H9 (cell line): Measurements from ENCODE around the gene ABLIM3. TPM values are rescaled to one million over a fixed set of nuclear protein-coding genes. Genes with fewer than 3 reads are reported as not detected.

Experiments
- DNase-seq: peaks from one replicate; pipeline ENCODE4 v3.0.0-alpha.2; 2017
- H2AFZ ChIP-seq: one replicate; pipeline ENCODE4 v1.6.1; 2013; ENCODE audit warnings: mild to moderate bottlenecking, low read length, control low read depth, moderate library complexity
- H2AK5ac ChIP-seq: 2 replicates; pipeline ENCODE4 v1.6.1; 2013; ENCODE audit warnings: low read length, control low read depth, mixed read lengths; ENCODE audit not compliant: insufficient read length
- H2BK120ac ChIP-seq: one replicate; pipeline ENCODE4 v1.6.1; 2013; ENCODE audit warnings: low read depth, mild to moderate bottlenecking, low read length, control low read depth, inconsistent platforms; ENCODE audit not compliant: poor library complexity, severe bottlenecking
- H2BK12ac ChIP-seq: 2 replicates; pipeline ENCODE4 v1.6.1; 2013; ENCODE audit warnings: low read length, control low read depth, mixed read lengths, low read depth; ENCODE audit not compliant: insufficient read length
- H2BK15ac ChIP-seq: 2 replicates; pipeline ENCODE4 v1.6.1; 2013; ENCODE audit warnings: low read depth, low read length, control low read depth
- H2BK20ac ChIP-seq: one replicate; pipeline ENCODE4 v1.6.1; 2013; ENCODE audit warnings: low read depth, mild to moderate bottlenecking, low read length, control low read depth, inconsistent platforms; ENCODE audit not compliant: poor library complexity, severe bottlenecking
- H2BK5ac ChIP-seq: 2 replicates; pipeline ENCODE4 v1.6.1; 2013; ENCODE audit warnings: low read length, control low read depth, mixed read lengths; ENCODE audit not compliant: insufficient read length
- H3K14ac ChIP-seq: 2 replicates; pipeline ENCODE4 v1.6.1; 2013; ENCODE audit warnings: low read length, control low read depth; ENCODE audit not compliant: insufficient read depth
- H3K18ac ChIP-seq: 2 replicates; pipeline ENCODE4 v1.6.1; 2013; ENCODE audit warnings: low read depth, mild to moderate bottlenecking, mixed read lengths, low read length, control low read depth; ENCODE audit not compliant: insufficient read length
- H3K23ac ChIP-seq: 2 replicates; pipeline ENCODE4 v1.6.1; 2013; ENCODE audit warnings: low read length, control low read depth, mixed read lengths, low read depth; ENCODE audit not compliant: insufficient read length
- H3K23me2 ChIP-seq: 2 replicates; pipeline ENCODE4 v1.6.1; 2013; ENCODE audit warnings: low read depth, mild to moderate bottlenecking, mixed read lengths, low read length, control low read depth; ENCODE audit not compliant: insufficient read length, poor library complexity, severe bottlenecking
- H3K27ac ChIP-seq: 2 replicates; pipeline ENCODE4 v1.5.1; 2013; ENCODE audit warnings: low read length, control low read depth, mixed read lengths, low read depth; ENCODE audit not compliant: insufficient read length
- H3K27me3 ChIP-seq: 2 replicates; pipeline ENCODE4 v1.6.1; 2013; ENCODE audit warnings: low read length, control low read depth, inconsistent platforms; ENCODE audit not compliant: insufficient read depth
- H3K4ac ChIP-seq: 2 replicates; pipeline ENCODE4 v1.6.1; 2013; ENCODE audit warnings: low read depth, mild to moderate bottlenecking, control low read depth, inconsistent platforms, low read length, moderate library complexity
- H3K4me1 ChIP-seq: 2 replicates; pipeline ENCODE4 v1.6.1; 2013; ENCODE audit warnings: low read length, control low read depth, inconsistent platforms; ENCODE audit not compliant: insufficient read depth
- H3K4me2 ChIP-seq: 2 replicates; pipeline ENCODE4 v1.6.1; 2013; ENCODE audit warnings: low read length, control low read depth, mixed read lengths; ENCODE audit not compliant: insufficient read length, insufficient read depth
- H3K56ac ChIP-seq: 2 replicates; pipeline ENCODE4 v1.6.1; 2013; ENCODE audit warnings: low read depth, mild to moderate bottlenecking, mixed read lengths, low read length, control low read depth; ENCODE audit not compliant: insufficient read length
- H3K79me1 ChIP-seq: 2 replicates; pipeline ENCODE4 v1.6.1; 2013; ENCODE audit warnings: low read depth, mild to moderate bottlenecking, moderate library complexity, low read length, control low read depth, inconsistent platforms; ENCODE audit not compliant: insufficient read depth, poor library complexity, severe bottlenecking
- H3K79me2 ChIP-seq: 2 replicates; pipeline ENCODE4 v1.6.1; 2013; ENCODE audit warnings: low read length, control low read depth, inconsistent platforms; ENCODE audit not compliant: insufficient read depth
- H3K9ac ChIP-seq: 2 replicates; pipeline ENCODE4 v1.6.1; 2013; ENCODE audit warnings: low read length, control low read depth, mixed read lengths; ENCODE audit not compliant: insufficient read length; ENCODE audit errors: extremely low read depth
- H3K9me3 ChIP-seq: one replicate; pipeline ENCODE4 v1.6.1; 2013; ENCODE audit warnings: low read depth, low read length, inconsistent platforms; ENCODE audit not compliant: control insufficient read depth
- H3T11ph ChIP-seq: one replicate; pipeline ENCODE4 v1.6.1; 2013; ENCODE audit warnings: mild to moderate bottlenecking, low read length, control low read depth, inconsistent platforms
- H4K20me1 ChIP-seq: one replicate; pipeline ENCODE4 v1.6.1; 2013; ENCODE audit not compliant: control insufficient read depth, insufficient read length, insufficient read depth
- H4K5ac ChIP-seq: 2 replicates; pipeline ENCODE4 v1.6.1; 2013; ENCODE audit warnings: low read depth, mild to moderate bottlenecking, mixed read lengths, low read length, control low read depth; ENCODE audit not compliant: insufficient read length
- H4K8ac ChIP-seq: replicated peaks from 2 replicates; pipeline ENCODE4 v1.6.1; 2013; ENCODE audit warnings: low read length, control low read depth, mixed read lengths, low read depth; ENCODE audit not compliant: insufficient read length
- H4K91ac ChIP-seq: 2 replicates; pipeline ENCODE4 v1.6.1; 2013; ENCODE audit warnings: low read depth, mild to moderate bottlenecking, moderate library complexity, mixed read lengths, low read length, control low read depth; ENCODE audit not compliant: insufficient read length
- H3K27ac Mint-ChIP-seq, 3 experiments: 2 replicates in 2 of 3; 3 replicates in 1 of 3; pipeline ENCODE4 v1.8.0; 2020 to 2021; ENCODE audit warnings: mixed read lengths in 3 of 3, mild to moderate bottlenecking in 1 of 3, moderate library complexity in 1 of 3
- H3K27me3 Mint-ChIP-seq: 2 replicates; pipeline ENCODE4 v1.8.0; 2021; ENCODE audit warnings: low read depth, mild to moderate bottlenecking, moderate library complexity, mixed read lengths
- H3K36me3 Mint-ChIP-seq, 3 experiments: 2 replicates in 2 of 3; 3 replicates in 1 of 3; pipeline ENCODE4 v1.8.0; 2020 to 2021; ENCODE audit warnings: low read depth in 3 of 3, mixed read lengths in 3 of 3; ENCODE audit not compliant: insufficient read depth in 1 of 3
- H3K4me1 Mint-ChIP-seq, 2 experiments: 2 replicates each; pipeline ENCODE4 v1.8.0; 2020; ENCODE audit warnings: mixed read lengths in 2 of 2
- H3K4me3 Mint-ChIP-seq, 2 experiments: 2 replicates in 1 of 2; 3 replicates in 1 of 2; pipeline ENCODE4 v1.8.0; 2020 to 2021; ENCODE audit warnings: mild to moderate bottlenecking in 2 of 2, mixed read lengths in 2 of 2, moderate library complexity in 1 of 2
- H3K9me3 Mint-ChIP-seq, 2 experiments: 2 replicates in 1 of 2; 3 replicates in 1 of 2; pipeline ENCODE4 v1.8.0; 2020; ENCODE audit warnings: mild to moderate bottlenecking in 2 of 2, mixed read lengths in 2 of 2, moderate library complexity in 1 of 2
- WGBS: extraction: QIAGEN DNeasy Blood & Tissue Kit; methylation state at CpG from one replicate; pipeline ENCODE4 v1.1.7; 2013; ENCODE audit warnings: missing lambda C conversion rate, low lambda C conversion rate, mixed read lengths; ENCODE audit not compliant: insufficient read length; ENCODE audit errors: extremely low coverage; 5-methylcytosine and 5-hydroxymethylcytosine counted together
- total RNA-seq: library from RNA; stranded (reverse); gene quantifications from 2 replicates; pipeline ENCODE4 v1.2.1, GENCODE V29; 2021
- TF ChIP-seq, protein P1 (sequence below): fragments of 200-600 bp; sonication (generic); conservative IDR thresholded peaks from 3 replicates; pipeline ENCODE4 v1.8.0; 2021; ENCODE audit warnings: antibody characterized with exemption, mild to moderate bottlenecking

The ABLIM3 gene
- total RNA-seq, 1 experiment from 2014 or later: 0.20 TPM

DNA sequence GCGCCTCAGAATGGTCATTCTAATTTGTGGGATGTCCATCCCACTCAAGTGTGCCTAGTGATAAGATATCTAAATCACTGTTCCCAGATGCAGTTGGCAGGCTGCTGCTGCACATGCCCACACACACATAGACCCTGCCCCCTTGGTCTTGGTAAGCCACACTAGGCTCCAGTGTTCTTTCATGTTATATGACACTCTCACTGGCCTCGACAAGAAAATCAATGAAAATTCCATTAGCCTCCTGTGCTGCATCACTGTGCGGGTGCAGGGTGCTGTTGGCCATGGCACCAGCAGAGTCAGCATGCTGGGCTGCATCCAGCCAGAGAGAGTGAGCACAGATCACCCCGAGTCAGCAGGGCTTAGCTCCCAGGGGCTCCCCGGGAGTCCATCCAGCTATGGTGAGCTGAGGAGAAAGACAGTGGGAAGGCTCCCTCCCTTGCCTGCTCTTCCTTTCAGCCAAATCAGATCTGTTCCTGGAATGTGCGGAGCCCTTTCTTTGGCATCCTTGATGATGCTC, 59.9 kb downstream of the ABLIM3 start:
- no peak overlapping the region for H3K18ac ChIP-seq
- no peak overlapping the region for H3K4me2 ChIP-seq
- H3K4ac ChIP-seq: no peak overlapping the region
- no peak overlapping the region for H4K5ac ChIP-seq
- no peak overlapping the region for H4K91ac ChIP-seq
- no peak overlapping the region for H3K9ac ChIP-seq
- no peak overlapping the region for H2AK5ac ChIP-seq
- no peak overlapping the region for H3K14ac ChIP-seq
- no peaks in the 10 kb centered on the region for H3K4me1 ChIP-seq
- no peaks in the 10 kb centered on the region for H3K79me2 ChIP-seq
- no peak overlapping the region for H2BK12ac ChIP-seq
- no peak overlapping the region for H3K23ac ChIP-seq
- H2BK15ac ChIP-seq: no peak overlapping the region
- no peak overlapping the region for H3K56ac ChIP-seq
- no CpG with 5 or more reads among the region's 6 CpGs for WGBS
- no peaks in the 10 kb centered on the region for H4K20me1 ChIP-seq
- H3K79me1 ChIP-seq: no peaks in the 10 kb centered on the region
- H3K9me3 Mint-ChIP-seq: no peaks in the 10 kb centered on the region; a peak in 1 of 5 replicates
- H2AFZ ChIP-seq: no peak overlapping the region
- no peak overlapping the region for H3K4me3 Mint-ChIP-seq
- no peak overlapping the region for H3K27ac Mint-ChIP-seq
- no peaks in the 10 kb centered on the region for H3K23me2 ChIP-seq
- H3K27ac ChIP-seq: no peak overlapping the region
- no peaks in the 10 kb centered on the region for H3K9me3 ChIP-seq
- no peaks in the 10 kb centered on the region for H3K27me3 Mint-ChIP-seq
- no peak overlapping the region for H3T11ph ChIP-seq
- H3K27me3 ChIP-seq: no peaks in the 10 kb centered on the region
- H3K36me3 Mint-ChIP-seq: no peaks in the 10 kb centered on the region
- no peak overlapping the region for H4K8ac ChIP-seq
- H2BK5ac ChIP-seq: no peak overlapping the region
- no peak for DNase-seq
- H2BK120ac ChIP-seq: no peak overlapping the region
- H3K4me1 Mint-ChIP-seq: no peaks in the 10 kb centered on the region
- H2BK20ac ChIP-seq: no peak overlapping the region
- TF ChIP-seq, protein P1, sequence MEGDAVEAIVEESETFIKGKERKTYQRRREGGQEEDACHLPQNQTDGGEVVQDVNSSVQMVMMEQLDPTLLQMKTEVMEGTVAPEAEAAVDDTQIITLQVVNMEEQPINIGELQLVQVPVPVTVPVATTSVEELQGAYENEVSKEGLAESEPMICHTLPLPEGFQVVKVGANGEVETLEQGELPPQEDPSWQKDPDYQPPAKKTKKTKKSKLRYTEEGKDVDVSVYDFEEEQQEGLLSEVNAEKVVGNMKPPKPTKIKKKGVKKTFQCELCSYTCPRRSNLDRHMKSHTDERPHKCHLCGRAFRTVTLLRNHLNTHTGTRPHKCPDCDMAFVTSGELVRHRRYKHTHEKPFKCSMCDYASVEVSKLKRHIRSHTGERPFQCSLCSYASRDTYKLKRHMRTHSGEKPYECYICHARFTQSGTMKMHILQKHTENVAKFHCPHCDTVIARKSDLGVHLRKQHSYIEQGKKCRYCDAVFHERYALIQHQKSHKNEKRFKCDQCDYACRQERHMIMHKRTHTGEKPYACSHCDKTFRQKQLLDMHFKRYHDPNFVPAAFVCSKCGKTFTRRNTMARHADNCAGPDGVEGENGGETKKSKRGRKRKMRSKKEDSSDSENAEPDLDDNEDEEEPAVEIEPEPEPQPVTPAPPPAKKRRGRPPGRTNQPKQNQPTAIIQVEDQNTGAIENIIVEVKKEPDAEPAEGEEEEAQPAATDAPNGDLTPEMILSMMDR: no peak
